CD4-positive, alpha-beta T cell treated with Interleukin-6 at 100 ng/mL for 8 hours (primary cell): ENCODE data around the gene PLK2.

Source experiments
- DNase-seq: peaks from one replicate; pipeline ENCODE4 v3.0.0-alpha.2; 2020; ENCODE audit warnings: mixed read lengths, low spot score

The PLK2 gene

GRCh38 chr5:58450018-58450417 is 9.9 kb downstream of the PLK2 start:
- DNase-seq: no peak

DNA sequence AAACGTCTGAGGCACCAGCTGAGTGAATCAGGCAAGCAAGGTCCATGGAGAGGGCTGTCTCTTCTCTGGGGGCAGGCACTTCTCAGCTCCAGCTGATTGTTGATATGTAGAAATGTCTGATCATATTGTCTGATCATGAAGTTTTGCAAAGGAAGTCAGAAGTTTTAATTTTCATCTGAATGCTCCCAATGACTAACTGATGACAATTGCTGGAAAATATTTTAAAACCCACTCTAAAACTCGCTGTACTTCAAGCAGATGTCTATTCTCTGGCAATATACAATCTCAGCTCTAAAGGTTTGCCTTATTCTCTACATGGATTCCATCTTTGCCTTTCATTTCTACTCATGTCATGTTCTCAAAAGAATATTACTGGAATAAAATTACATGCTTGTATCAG is 12.7 kb downstream of the PLK2 start:
- DNase-seq: no peak

GRCh38 chr5:58446024-58446423 is 13.9 kb downstream of the PLK2 start:
- DNase-seq: no peak

DNA sequence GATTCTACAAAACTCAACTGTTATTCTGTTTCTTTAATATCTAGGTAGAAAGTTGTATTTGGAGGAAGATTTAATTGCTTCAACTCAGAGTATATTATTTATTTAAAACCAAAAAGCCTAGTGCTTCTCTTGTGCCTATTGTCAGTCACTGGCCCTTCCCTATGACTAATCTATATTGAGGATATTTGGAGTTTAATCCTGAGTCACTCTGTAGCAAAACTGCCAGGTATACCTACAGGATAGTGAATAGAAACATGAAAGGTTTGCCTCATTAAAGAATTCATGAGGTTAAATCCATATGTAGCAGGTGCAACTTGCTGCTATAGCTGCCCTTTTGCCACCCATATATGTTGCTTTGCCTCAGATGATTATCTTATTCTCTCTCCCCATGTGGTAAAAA is 15.1 kb downstream of the PLK2 start:
- no peak for DNase-seq

DNA sequence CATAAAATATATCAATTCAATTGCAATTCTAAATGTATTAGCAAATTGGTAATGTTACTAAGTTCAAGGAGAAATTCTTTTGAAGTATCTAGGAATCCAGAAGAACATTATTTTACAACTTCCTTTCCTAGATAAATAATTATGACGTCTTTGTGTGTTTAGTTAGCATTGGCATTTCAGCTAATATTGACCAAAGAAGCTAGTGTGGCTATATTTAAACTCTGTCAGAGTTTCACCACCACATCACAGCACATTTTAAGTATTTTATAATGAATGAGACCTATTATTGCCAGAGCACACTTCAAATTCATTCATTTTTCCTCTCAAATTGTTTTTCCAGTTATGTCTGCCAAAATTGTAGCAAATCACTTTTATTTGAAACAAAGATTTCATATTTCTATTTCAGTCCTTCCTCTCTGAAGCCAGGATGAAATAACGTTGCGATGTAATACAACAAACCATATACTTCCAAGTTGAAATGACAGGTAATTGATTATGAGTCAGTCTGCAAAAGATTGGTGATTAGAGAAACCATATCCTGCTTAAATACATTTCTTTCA is 18.9 kb downstream of the PLK2 start:
- DNase-seq: no peak

GRCh38 chr5:58439094-58439644 is 20.7 kb downstream of the PLK2 start:
- no peak for DNase-seq

GRCh38 chr5:58437661-58438060 is 22.2 kb downstream of the PLK2 start:
- no peak for DNase-seq

GRCh38 chr5:58431832-58432231 is 28.1 kb downstream of the PLK2 start:
- DNase-seq: no peak

- DNase-seq: no peak
Observed at GRCh38 chr5:58412932-58413331, 47.0 kb downstream of the PLK2 start.

- no peak for DNase-seq
Observed at GRCh38 chr5:58412081-58412480, 47.8 kb downstream of the PLK2 start.

- no peak for DNase-seq
Observed at GRCh38 chr5:58411372-58411771, 48.5 kb downstream of the PLK2 start.

- no peak for DNase-seq
Observed at GRCh38 chr5:58410441-58410840, 49.4 kb downstream of the PLK2 start.

DNA sequence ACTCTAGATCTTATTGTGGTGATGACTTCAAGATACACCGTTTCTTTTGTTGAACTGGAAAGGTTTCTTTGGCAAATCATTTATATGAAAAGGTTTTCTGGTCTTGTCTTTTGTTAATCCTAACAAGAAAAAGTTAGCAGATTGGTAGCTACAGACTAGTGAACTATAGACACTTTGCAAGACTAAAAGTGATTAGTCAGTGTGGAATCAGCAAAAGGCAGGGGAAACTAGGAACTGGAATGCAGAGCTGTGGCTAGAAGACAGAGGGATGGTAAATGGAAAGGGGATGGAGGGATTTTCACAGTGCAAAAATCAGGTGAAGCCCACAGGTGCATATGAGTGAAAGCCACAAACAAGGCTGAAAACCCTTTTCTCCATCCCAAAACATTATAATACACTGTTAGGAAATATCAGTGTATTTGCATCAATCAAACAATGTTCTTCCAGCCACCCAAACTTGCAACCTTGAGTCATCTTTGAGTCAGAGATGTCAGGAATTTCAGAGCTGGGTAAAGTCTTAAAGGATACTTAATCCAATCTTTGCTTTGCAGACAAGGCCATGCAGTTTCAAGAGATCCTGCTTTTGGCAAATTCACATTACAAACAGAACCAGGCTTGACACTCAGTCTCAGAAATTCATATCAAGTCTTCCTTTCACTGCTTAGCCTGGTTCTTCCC is 52.7 kb downstream of the PLK2 start:
- DNase-seq: no peak

DNA sequence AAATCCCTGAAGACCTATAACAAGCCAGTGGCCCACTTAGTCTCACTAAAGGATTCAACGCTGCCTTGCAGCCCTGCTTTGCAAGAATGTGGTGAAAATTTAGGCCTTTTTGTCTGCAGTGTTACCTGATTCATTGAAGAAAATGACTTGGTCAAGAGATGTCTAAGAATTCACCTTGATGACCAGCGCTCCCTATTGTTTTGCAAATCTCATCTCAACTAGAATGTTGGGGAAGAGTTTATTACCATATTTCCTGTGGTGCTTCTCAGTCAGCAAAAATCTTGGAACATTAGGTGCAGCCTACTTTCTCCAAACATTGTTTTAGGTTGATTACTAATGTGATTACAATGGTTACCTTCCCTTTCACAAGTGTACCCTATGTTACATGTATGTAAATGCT is 53.5 kb downstream of the PLK2 start:
- DNase-seq: no peak

- no peak for DNase-seq
Observed at GRCh38 chr5:58405175-58405574, 54.7 kb downstream of the PLK2 start.

DNA sequence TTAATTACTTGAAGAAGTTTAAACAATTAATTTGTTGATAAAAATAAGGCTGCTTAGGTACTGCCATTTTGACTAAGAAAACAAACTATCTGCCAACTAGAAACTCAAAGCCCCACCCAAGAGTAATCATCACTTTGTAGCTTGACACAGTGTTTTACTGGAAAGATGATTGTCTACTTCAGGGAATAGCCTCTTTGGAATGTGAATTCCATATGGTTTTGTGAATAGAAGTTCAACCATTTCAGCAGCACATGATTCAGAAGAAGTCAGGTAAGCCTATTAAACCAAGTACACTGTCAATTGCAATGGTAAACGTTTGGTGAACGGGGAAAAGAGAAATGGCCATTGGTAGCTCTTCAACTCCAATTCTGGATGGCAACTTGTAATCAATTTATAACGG is 55.2 kb downstream of the PLK2 start:
- DNase-seq: no peak
